HepG2 (cell line): ENCODE measurements around the gene PRRC2A. TPM values are rescaled to one million over a fixed set of nuclear protein-coding genes. Genes with fewer than 3 reads are reported as not detected.

ENCODE experiments used
- ARHGAP35 ChIP-seq: sonication (generic); formaldehyde crosslinking; IDR thresholded peaks from 2 replicates; pipeline ENCODE4 v1.9.0; 2022; ENCODE audit warnings: mild to moderate bottlenecking, inconsistent platforms, moderate library complexity, missing genetic modification reagents, borderline replicate concordance
- BRF2 ChIP-seq: sonication (generic); formaldehyde crosslinking; IDR thresholded peaks from 2 replicates; pipeline ENCODE4 v1.8.1; 2022; ENCODE audit warnings: mild to moderate bottlenecking, missing genetic modification reagents
- CBFB ChIP-seq: sonication (generic); formaldehyde crosslinking; IDR thresholded peaks from 2 replicates; pipeline ENCODE4 v1.4.0; 2020; ENCODE audit warnings: missing genetic modification reagents
- CHCHD3 ChIP-seq: sonication (generic); formaldehyde crosslinking; IDR thresholded peaks from 2 replicates; pipeline ENCODE4 v1.8.0; 2022; ENCODE audit warnings: mild to moderate bottlenecking, missing genetic modification reagents, moderate library complexity
- HMG20B ChIP-seq: conservative IDR thresholded peaks from 2 replicates; pipeline ENCODE4 v1.6.1; 2016; ENCODE audit warnings: missing genetic modification reagents, missing compliant biosample characterization
- KDM2A ChIP-seq: sonication (generic); formaldehyde crosslinking; IDR thresholded peaks from 2 replicates; pipeline ENCODE4 v1.4.0; 2020; ENCODE audit warnings: low read depth, missing genetic modification reagents, borderline replicate concordance
- MIXL1 ChIP-seq: IDR thresholded peaks from 2 replicates; pipeline ENCODE4 v1.6.1; 2016
- NFIC ChIP-seq: IDR thresholded peaks from 2 replicates; pipeline ENCODE4 v1.6.1; 2012; ENCODE audit warnings: mild to moderate bottlenecking, low read length, inconsistent platforms
- RXRA ChIP-seq: sonication (generic); formaldehyde crosslinking; IDR thresholded peaks from 2 replicates; pipeline ENCODE4 v1.5.1; 2020; ENCODE audit warnings: missing genetic modification reagents
- TFDP1 ChIP-seq: IDR thresholded peaks from 2 replicates; pipeline ENCODE4 v1.6.1; 2016; ENCODE audit warnings: missing compliant biosample characterization, missing genetic modification reagents, borderline replicate concordance
- USF2 ChIP-seq, 2 experiments: sonication (generic) in 1 of 2; formaldehyde crosslinking in 1 of 2; IDR thresholded peaks; 2 replicates each; pipeline versions ENCODE4 v1.5.1 to v1.6.1; 2011 to 2020; ENCODE audit warnings: borderline replicate concordance in 1 of 2, low read depth in 1 of 2, low read length in 1 of 2, mild to moderate bottlenecking in 1 of 2, missing genetic modification reagents in 1 of 2, moderate library complexity in 1 of 2
- WIZ ChIP-seq: sonication (generic); formaldehyde crosslinking; IDR thresholded peaks from 2 replicates; pipeline ENCODE4 v1.5.1; 2020; ENCODE audit warnings: mild to moderate bottlenecking, missing genetic modification reagents
- ZFP36L2 ChIP-seq: sonication (generic); formaldehyde crosslinking; IDR thresholded peaks from 2 replicates; pipeline ENCODE4 v1.4.0; 2020; ENCODE audit warnings: missing genetic modification reagents
- ZKSCAN1 ChIP-seq: fragments of 150-350 bp; IDR thresholded peaks from 2 replicates; pipeline ENCODE4 v1.6.1; 2014; ENCODE audit warnings: low read length
- ZMYM3 ChIP-seq: sonication (generic); formaldehyde crosslinking; IDR thresholded peaks from 2 replicates; pipeline ENCODE4 v1.5.1; 2020; ENCODE audit warnings: mild to moderate bottlenecking, missing genetic modification reagents
- ZNF280D ChIP-seq: sonication (generic); formaldehyde crosslinking; IDR thresholded peaks from 2 replicates; pipeline ENCODE4 v1.5.1; 2020; ENCODE audit warnings: mild to moderate bottlenecking, missing genetic modification reagents
- ZNF468 ChIP-seq: sonication (generic); formaldehyde crosslinking; IDR thresholded peaks from 2 replicates; pipeline ENCODE4 v1.8.0; 2022; ENCODE audit warnings: mild to moderate bottlenecking, moderate library complexity, missing genetic modification reagents
- ZNF629 ChIP-seq: sonication (generic); formaldehyde crosslinking; conservative IDR thresholded peaks from 2 replicates; pipeline ENCODE4 v1.5.0; 2020; ENCODE audit warnings: missing genetic modification reagents
- ZNF652 ChIP-seq: IDR thresholded peaks from 2 replicates; pipeline ENCODE4 v1.6.1; 2016; ENCODE audit warnings: low read depth, borderline replicate concordance
- polyA plus RNA-seq, 8 experiments: library from polyadenylated mRNA; depleted of rRNA in 3 of 8; stranded (reverse) in 7 of 8; unstranded in 1 of 8; fragments of >200 nt; fragmentation: Illumina TruSeq in 4 of 8; extraction: Trizol in 4 of 8; gene quantifications; 2 replicates each; pipeline versions ENCODE4 v1.2.1 to v1.2.3, GENCODE V29; 2011 to 2016; ENCODE audit warnings: low read depth in 4 of 8, missing spikeins in 1 of 8, mixed read lengths in 1 of 8; ENCODE audit not compliant: insufficient read depth in 1 of 8
- total RNA-seq, 5 experiments: library from RNA; depleted of rRNA; stranded (reverse); fragments of >200 nt; fragmentation: Illumina TruSeq; extraction: Trizol; gene quantifications; 2 replicates each; pipeline ENCODE4 v1.2.3, GENCODE V29; 2016; ENCODE audit warnings: low read depth in 1 of 5

PRRC2A gene
- total and polyA plus RNA-seq, 2 of the 13 experiments (the other 11 are each of a cell fraction or from before 2014, with no cell fraction given), result 38.9 to 47.4 TPM

GRCh38 chr6:31655349-31656237, 35.1 kb downstream of the PRRC2A start, which contains the start of gene APOM (continued):
- TF ChIP-seq USF2 (IDR thresholded peaks at IDR 0.05; ENCODE audit: low read depth, low read length) (no peak), USF2 (CRISPR knock-in tag; IDR thresholded peaks at IDR 0.05; ENCODE audit: borderline replicate concordance) (no peak; the same call in 1 of the 2 replicates), ZMYM3 (CRISPR knock-in tag) (peak; percentile 80), RXRA (CRISPR knock-in tag) (peak; percentile 93; the same call in 1 of the 2 replicates), ZKSCAN1 (0 out of 2 replicates have a peak, but pooled peaks have one; percentile 9), MIXL1 (peak; percentile 96), WIZ (CRISPR knock-in tag) (no peak), NFIC (no peak), BRF2 (peak; percentile 83; the same call in 1 of the 2 replicates), ZNF280D (CRISPR knock-in tag) (peak; percentile 87), CBFB (CRISPR knock-in tag) (peak; percentile 56; the same call in 1 of the 2 replicates), ZNF629 (CRISPR knock-in tag) (peak; percentile 77), ZNF652 (CRISPR knock-in tag) (peak; percentile 76; the same call in 1 of the 2 replicates), ZFP36L2 (CRISPR knock-in tag) (no peak; the same call in 1 of the 2 replicates), KDM2A (CRISPR knock-in tag) (peak; percentile 83; the same call in 1 of the 2 replicates), CHCHD3 (CRISPR knock-in tag) (no peak), TFDP1 (CRISPR knock-in tag) (peak; percentile 43; the same call in 1 of the 2 replicates), ARHGAP35 (CRISPR knock-in tag) (no peak), HMG20B (peak; percentile 70; the same call in 1 of the 2 replicates), ZNF468 (CRISPR knock-in tag) (no peak)
